GM23338 (cell line): ENCODE data around the gene MYO7B.

ENCODE experiments used
- CTCF ChIP-seq, 2 experiments: fragments of 200-600 bp in 1 of 2; sonication (generic) in 1 of 2; conservative IDR thresholded peaks; 2 replicates each; pipeline versions ENCODE4 v1.5.1 to v1.6.1; 2016 to 2017; ENCODE audit warnings: antibody characterized with exemption in 2 of 2, low read depth in 2 of 2, mild to moderate bottlenecking in 2 of 2, moderate library complexity in 1 of 2
- EZH2 ChIP-seq: fragments of 200-600 bp; sonication (generic); IDR thresholded peaks from one replicate; pipeline ENCODE4 v1.8.0; 2017; ENCODE audit warnings: antibody characterized with exemption, mild to moderate bottlenecking, low read depth; ENCODE audit not compliant: unreplicated experiment
- JUNB ChIP-seq: IDR thresholded peaks from one replicate; pipeline ENCODE4 v1.6.1; 2016; ENCODE audit warnings: antibody characterized with exemption; ENCODE audit not compliant: unreplicated experiment
- POLR2AphosphoS5 ChIP-seq: IDR thresholded peaks from 2 replicates; pipeline ENCODE4 v1.6.1; 2016; ENCODE audit warnings: antibody characterized with exemption, low read depth
- ZNF331 ChIP-seq: fragments of 250-450 bp; sonication (Bioruptor Pico); IDR thresholded peaks from 2 replicates; pipeline ENCODE4 v1.5.0; 2020; ENCODE audit warnings: low read depth, mild to moderate bottlenecking, moderate library complexity

- no peak for TF ChIP-seq CTCF (conservative IDR thresholded peaks at IDR 0.05; ENCODE audit: low read depth in 2 of 2)
- TF ChIP-seq EZH2, result no peak
- TF ChIP-seq JUNB, result no peak
- no peak for TF ChIP-seq POLR2AphosphoS5
- no peak for TF ChIP-seq ZNF331
These were observed 16.9 kb downstream of the MYO7B start for GRCh38 chr2:127552336-127552735.
